ENCODE measurements around the gene TNKS2.

Gene TNKS2

GRCh38 chr10:91908337-91909116 lies 110.3 kb downstream of the TNKS2 start:
- DNase-seq (ENCODE audit: low spot score) = peak; percentile 74

- DNase-seq (ENCODE audit: low spot score) = no peak
Observed at GRCh38 chr10:91909117-91909677, 111.0 kb downstream of the TNKS2 start, which contains the start of gene FGFBP3. FGFBP3 (minus strand) TSS chr10:91909486; CDS start chr10:91908969, 517 bp downstream.

GRCh38 chr10:91910467-91910866 lies 112.2 kb downstream of the TNKS2 start:
- DNase-seq (ENCODE audit: low spot score) = no peak
